Keratinocyte (primary cell): Measurements from ENCODE around the gene MC1R.

Experiments used
- EZH2 ChIP-seq: IDR thresholded peaks from one replicate; pipeline ENCODE4 v1.6.1; 2012; ENCODE audit warnings: inconsistent platforms, mild to moderate bottlenecking, low read length, moderate library complexity
- TF ChIP-seq, protein P1 (sequence below), 3 experiments: IDR thresholded peaks in 1 of 3; conservative IDR thresholded peaks in 1 of 3; optimal IDR thresholded peaks in 1 of 3; 2 replicates in 2 of 3; 3 replicates in 1 of 3; pipeline versions ENCODE3 to v1.5.1; 2011; ENCODE audit warnings: low read length in 3 of 3, mild to moderate bottlenecking in 3 of 3, moderate library complexity in 2 of 3, control low read depth in 1 of 3, inconsistent platforms in 1 of 3; ENCODE audit not compliant: insufficient read depth in 2 of 3; ENCODE audit errors: extremely low read depth in 1 of 3

DNA sequence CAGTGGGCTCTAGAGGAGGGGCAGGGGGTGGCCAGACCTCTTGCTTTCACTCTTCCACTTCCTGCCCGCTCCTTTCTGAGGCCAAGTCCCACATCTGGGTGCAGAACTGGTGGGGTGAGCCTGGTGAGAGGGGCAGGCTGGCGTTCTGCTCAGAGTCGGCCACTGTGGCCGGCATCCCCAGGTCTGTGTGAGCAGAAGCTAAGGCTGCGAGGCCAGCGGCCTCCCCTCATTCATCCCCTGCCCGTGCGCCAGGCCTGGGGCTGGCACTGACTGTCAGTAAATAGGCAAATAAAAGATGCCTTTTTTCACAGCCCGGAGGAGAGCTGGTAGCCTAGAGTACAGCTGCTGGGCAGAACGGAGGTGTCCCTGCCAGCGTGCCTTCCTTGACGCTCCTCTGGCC lies 31.1 kb downstream of the MC1R start:
- TF ChIP-seq, protein P1, sequence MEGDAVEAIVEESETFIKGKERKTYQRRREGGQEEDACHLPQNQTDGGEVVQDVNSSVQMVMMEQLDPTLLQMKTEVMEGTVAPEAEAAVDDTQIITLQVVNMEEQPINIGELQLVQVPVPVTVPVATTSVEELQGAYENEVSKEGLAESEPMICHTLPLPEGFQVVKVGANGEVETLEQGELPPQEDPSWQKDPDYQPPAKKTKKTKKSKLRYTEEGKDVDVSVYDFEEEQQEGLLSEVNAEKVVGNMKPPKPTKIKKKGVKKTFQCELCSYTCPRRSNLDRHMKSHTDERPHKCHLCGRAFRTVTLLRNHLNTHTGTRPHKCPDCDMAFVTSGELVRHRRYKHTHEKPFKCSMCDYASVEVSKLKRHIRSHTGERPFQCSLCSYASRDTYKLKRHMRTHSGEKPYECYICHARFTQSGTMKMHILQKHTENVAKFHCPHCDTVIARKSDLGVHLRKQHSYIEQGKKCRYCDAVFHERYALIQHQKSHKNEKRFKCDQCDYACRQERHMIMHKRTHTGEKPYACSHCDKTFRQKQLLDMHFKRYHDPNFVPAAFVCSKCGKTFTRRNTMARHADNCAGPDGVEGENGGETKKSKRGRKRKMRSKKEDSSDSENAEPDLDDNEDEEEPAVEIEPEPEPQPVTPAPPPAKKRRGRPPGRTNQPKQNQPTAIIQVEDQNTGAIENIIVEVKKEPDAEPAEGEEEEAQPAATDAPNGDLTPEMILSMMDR (optimal IDR thresholded peaks at IDR 0.05 in 1 of 3, IDR thresholded peaks at IDR 0.05 in 1 of 3, conservative IDR thresholded peaks at IDR 0.05 in 1 of 3; ENCODE audit: extremely low read depth in 1 of 3, insufficient read depth in 2 of 3, low read length in 3 of 3): no peak
- TF ChIP-seq EZH2: no peak
